Mammary epithelial cell (primary cell): Measurements from ENCODE around the gene MCAT.

ENCODE experiments used
- CTCF ChIP-seq, 2 donors: IDR thresholded peaks in 1 of 2; conservative IDR thresholded peaks in 1 of 2; 2 replicates each; pipeline ENCODE4 v1.5.1; 2011 to 2012; ENCODE audit warnings: inconsistent platforms in 2 of 2, low read length in 2 of 2, mild to moderate bottlenecking in 2 of 2, control low read depth in 1 of 2, low read depth in 1 of 2; ENCODE audit not compliant: insufficient read depth in 1 of 2; ENCODE audit errors: extremely low read depth in 1 of 2
- EZH2 ChIP-seq: IDR thresholded peaks from 2 replicates; pipeline ENCODE4 v1.6.1; 2012; ENCODE audit warnings: low read length, inconsistent platforms, borderline replicate concordance

GRCh38 chr22:43179911-43180195 lies 36.7 kb upstream of the MCAT start:
- TF ChIP-seq CTCF (conservative IDR thresholded peaks at IDR 0.05 in 1 of 2, IDR thresholded peaks at IDR 0.05 in 1 of 2; ENCODE audit: extremely low read depth in 1 of 2, insufficient read depth in 1 of 2, low read depth in 1 of 2, low read length in 2 of 2), result no peak
- TF ChIP-seq EZH2, result no peak
